KG1 (cell line): ENCODE data around the gene CAMTA1.

Source experiments
- DNase-seq: peaks from one replicate; lab custom pipeline; 2025; lab: John Stamatoyannopoulos, UW

Gene CAMTA1

DNA sequence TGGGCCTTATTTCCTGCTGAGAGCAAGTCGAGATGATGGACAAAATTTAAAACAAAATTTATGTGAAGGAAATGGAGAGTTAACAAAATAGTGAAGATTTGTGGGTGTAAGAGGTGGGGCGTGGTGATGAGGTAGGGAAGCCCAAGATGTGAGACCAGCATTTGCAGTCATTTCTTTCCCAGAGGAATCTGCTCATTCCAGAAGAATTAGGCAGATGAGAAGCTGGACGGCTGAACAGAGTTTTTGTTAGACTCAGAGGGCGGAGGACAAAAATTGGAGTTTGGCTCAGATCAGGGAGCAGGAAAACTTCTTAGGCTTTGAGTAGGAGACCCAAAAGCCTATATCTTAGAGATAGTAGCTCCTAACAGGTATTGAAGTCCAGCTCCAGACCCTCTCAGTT is 65.3 kb downstream of the CAMTA1 start:
- DNase-seq: no peak

DNA sequence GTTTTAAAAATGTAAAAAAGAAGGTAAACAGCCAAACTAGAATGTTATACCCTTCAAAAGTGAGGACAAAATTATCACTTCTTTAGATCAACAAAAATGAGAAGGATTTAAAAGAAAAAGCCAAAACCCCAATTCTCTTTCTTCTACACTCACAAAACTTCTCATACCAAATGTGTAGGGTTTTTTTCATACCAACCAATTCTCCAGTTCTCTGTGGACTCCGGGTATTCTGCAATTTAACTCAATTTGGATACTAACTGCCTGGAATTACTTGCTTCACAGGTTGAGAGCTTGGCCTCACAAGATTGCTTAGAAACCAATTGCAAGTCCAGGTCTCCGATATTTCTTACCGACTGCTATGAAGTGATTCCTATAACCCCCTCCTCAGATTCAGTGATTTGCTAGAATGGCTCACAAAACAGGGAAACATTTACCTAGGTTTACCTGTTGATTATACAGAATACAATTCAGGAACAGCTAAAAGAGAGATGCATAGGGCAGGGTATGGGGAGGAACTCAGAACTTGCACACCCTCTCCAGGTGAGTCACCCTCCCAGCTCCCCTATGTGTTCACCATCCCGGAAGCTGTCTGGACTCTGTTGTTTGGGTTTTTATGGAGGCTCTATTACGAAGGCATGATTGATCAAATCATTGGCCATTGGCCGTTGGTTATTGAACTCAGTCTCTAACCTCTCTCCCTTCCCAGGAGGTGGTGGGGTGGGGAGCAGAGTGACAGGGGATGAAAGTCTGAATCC is 67.1 kb downstream of the CAMTA1 start:
- no peak for DNase-seq

DNA sequence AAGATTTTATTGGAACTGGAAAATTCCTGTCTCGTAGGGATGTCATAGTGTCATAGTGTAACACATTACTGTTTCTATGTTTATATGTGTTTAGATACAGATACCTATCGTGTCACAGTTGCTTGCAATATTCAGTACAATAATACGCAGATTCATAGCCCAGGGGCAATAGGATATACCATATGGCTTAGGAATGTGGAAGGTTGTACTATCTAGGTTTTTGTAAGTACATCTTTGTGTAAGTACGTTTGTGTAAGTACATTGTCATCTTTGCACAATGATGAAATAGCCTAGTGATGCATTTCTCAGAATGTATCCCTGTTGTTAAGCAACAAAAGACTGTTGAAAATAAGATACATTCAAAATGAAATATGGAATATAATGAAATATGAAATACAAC is 68.9 kb downstream of the CAMTA1 start:
- no peak for DNase-seq

DNA sequence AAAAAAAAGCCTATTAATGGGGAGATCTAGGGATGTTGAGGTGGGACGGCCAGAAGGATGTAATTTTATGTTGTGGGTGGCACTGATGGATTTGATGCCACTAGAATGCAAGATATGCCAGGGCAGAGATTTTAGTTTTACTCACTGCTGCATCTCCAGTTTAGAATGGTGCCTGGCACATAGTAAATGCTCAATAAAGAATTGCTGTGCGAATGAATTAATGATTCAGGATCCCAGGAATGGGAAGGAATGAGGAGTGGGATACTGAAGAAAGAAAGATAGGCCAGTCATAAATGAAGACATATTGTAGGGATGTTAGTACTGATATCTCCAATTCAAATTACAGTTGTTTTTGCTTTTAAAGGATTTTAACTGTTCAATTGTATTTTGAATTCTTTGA is 72.6 kb downstream of the CAMTA1 start:
- no peak for DNase-seq

DNA sequence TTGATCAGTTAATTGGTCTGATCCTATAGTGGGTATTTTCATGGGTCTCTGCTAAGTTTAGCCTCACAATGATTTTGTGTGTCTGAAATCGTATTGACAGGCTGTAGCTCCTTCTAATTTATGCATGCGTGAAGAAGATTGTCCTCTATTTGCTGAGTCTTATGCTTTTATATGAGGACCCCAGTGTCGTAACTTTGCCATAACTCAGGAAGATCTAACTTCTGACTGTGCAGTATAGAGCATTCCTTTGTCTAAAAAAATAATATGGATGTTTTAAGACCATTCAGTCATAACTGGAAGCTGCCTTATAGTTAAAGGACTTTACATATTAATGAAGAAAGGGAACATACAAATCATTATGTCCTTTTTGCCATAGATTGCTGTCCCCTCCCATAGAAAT is 73.3 kb downstream of the CAMTA1 start:
- no peak for DNase-seq

DNA sequence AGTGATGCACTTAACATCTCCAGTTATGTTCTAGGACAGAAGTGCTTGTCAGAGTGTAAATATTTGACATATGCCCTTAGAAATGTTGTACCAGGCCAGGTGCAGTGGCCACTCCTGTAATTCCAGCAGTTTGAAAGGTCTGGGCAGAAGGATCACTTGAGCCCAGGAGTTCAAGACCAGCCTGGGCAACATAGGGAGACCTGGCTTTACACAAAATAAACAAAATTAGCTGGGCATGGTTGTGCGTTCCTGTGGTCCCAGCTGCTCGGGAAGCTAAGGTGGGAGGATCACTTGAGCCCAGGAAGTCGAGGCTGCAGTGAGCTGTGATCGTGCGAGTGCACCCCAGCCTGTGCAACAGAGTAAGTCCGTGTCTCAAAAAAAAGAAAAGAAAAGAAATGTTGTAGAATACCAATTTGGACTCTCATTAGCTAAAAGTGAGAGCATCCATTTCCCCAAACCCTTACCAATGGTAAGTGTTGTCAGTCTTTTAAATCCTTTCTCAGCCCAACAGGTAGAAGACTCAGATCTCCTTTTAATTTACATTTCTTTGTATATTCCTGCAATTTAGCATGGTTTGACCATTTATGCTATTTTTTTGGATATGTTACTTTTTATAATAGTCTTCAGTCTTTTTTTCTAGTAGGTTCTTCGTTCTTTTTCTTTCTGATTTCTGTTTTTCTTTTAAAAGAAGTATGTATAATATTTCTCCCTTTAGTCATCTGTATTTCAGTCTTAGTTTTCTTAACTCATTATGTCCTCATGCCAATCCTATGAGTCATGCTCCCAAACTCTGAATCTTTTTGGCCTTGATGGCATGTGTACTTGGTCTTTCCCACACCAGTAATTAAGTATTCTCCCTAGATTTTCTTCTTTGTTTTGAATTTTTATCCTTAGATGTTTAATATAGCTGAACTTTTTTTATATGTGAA is 74.4 kb downstream of the CAMTA1 start:
- no peak for DNase-seq

DNA sequence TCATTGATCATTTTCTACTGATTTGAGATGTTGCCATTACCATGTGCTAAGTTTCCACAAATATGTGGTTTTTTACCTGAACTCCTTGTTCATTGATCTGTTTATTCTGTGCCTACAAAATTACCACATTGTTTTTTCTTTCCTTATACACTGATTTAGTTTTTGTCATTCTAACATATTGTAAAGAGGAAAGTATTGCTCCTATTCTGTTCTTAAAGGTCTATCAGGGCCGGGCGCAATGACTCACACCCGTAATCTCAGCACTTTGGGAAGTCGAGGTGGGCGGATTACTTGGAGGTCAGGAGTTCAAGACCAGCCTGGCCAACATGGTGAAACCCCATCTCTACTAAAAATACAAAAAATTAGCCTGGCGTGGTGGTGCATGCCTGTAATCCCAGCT is 75.1 kb downstream of the CAMTA1 start:
- no peak for DNase-seq

DNA sequence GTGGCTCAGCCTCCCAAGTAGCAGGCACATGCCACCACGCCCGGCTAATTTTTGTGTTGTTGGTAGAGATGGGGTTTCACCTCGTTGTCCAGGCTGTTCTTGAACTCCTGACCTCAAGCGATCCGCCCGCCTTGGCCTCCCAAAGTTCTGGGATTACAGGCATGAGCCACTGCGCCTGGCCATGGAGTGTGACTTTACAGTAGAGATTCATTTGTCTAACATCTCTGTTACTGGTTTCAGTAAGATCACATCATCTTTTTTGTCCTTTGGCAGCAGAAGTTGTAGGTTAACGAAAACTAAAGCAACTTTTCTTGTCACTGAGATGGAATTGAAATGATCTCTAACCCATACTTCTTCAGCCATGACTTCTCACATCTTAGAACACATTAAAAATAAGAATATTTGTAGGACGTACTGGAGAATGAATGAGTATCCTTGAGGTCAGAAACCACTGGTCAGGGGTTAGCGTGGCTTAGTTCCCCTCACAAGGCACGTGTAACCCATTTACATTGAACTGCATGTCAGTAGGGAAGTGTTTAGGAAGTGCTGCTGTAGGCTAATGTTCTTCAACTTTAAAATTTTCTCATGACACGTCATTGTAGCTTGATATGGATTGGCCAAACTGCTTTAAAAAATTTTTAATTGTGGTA is 75.9 kb downstream of the CAMTA1 start:
- no peak for DNase-seq

DNA sequence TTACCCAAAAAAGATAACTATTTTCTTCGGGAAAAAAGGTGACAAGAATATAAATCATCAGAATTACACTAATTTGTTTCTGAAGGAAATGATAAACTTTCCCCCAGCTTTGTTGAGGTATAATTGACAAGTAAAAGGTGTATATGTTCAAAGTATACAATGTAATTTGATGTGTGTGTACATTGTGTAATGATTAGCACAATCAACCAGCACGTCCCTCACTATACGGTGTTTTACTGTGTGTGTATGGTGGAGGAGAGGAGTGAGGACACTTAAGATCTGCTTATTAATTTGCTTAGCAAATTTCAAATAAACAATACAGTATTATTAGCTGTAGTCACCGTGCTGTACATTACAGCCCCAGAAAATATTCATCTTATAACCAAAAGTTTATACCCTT is 77.7 kb downstream of the CAMTA1 start:
- DNase-seq: no peak

DNA sequence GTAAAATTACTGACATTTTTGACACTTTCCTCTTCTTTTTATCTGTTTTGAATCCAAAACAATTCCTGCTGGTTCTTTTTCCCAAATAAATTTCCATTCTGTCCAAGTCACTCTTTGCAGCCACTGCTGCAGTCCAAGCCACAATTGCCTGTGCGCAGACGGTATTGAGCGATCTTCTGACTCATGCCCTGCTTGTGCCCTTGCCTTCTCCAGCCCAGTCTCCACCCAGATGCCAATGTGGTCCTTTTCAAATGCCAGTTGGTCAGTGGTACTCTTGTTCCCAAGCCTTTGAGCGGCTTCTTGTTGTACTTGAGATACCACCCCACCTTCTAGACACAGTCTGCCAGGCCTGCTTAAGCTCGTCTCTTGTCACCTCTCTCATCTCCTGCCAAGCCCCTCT is 78.9 kb downstream of the CAMTA1 start:
- DNase-seq: no peak

DNA sequence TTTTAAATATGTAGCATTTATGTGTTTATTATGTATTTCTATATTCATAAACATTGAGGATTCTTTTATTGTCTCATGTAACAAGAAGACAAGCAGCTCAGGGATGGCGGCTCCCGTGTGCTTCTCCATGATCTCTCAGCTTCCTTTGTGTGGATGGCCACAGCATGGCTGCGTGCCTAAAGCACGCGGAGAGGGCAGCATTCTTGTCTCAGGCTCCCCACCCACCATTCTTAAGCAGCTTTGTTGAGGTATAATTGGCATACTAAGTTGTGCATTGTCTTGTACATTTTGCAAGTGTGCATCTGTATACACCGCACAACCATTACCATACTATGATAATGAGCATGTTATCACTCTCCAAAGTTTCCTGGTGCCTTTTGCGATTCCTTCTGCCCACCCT is 81.6 kb downstream of the CAMTA1 start:
- no peak for DNase-seq

DNA sequence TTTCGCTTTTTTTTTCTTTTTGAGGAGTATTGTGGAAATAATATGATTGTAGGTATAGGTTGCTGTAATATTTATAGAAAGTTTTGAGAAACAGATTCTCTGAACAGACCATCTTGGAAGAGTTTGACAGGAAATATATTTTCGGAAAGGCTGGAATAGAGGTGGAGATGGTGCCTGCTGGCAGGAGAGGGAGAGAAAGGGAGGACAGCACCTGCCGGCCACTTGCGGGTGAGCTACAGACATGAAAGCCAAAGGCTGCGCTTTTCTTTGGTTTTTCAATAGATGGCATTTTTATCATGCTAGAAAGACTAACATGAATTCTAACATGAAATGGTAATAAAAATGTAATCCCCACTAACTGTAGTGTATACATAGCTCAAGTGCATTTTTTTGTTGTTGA is 82.1 kb downstream of the CAMTA1 start:
- no peak for DNase-seq

DNA sequence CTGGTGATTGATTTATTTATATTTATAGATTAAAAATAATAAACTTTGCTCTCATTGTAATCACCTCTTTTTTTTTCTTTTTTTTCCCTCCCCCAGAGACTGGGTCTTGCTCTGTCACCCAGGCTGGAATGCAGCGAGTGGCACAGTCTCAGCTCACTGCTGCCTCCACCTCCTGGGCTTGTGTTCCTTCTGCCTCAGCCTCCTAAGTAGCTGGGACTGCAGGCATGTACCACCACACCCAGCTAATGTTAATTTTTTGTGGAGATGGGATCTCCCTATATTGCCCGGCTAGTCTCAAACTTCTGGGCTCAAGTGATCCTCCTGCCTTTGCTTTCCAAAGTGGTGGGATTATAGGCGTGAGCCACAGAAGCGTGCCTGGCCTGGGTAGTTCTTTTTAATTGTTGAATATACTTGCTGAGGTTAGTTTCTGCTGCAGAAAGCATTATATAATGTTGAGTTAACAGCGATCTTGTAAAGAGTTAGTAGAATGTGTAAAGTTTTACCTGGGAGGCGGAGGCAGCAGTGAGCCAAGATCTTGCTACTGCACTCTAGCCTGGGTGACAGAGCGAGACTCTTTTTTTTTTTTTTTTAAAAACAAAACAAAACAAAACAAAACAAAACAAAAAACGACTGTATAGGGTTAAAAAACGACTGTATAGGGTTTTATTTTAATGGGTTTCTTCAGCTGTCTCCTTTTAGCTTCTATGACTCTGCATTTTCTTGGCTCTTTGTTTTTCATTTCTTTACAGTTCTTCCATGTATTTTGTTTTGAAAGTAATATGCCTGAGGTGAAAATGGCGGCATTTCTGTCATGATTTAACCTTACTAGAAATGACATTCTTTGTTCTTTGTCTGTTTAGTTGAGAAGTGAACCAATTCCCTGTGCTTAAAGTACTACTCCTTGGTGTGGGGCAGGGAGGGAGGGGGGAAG is 82.7 kb downstream of the CAMTA1 start:
- no peak for DNase-seq

DNA sequence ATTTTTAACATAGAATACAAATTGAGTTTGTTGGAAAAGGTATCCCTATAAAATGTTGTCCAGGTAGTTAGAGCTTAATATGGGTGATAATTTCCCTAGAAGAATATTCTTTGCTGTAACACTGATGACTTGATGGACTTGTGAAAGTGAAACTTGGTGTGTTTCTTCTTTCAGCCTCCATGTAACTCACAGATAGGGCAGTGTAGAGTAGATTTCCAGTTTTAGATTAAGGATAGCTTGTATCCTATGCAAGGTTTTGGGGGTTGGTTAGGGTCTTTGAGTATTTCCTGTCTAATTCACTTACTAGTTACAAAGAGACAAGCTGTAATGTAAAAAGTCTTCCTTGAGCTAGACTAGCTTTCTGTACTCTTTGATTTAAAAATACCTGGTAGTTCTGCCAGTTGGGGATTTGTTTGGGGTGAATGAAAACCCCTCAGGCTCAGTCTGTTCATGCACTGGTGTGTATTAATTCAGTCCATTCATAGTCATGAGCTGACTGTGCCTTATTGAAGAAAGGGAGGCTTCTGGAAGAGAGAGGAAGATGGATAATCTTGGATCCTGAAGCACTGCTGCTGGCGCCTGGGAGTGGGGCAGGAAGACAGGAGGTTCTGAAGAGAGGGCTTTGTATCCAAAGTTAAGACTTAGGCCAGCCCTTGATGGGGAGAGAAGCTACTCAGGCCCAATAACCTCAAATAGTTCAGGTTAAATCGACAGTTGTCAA is 83.6 kb downstream of the CAMTA1 start:
- no peak for DNase-seq

DNA sequence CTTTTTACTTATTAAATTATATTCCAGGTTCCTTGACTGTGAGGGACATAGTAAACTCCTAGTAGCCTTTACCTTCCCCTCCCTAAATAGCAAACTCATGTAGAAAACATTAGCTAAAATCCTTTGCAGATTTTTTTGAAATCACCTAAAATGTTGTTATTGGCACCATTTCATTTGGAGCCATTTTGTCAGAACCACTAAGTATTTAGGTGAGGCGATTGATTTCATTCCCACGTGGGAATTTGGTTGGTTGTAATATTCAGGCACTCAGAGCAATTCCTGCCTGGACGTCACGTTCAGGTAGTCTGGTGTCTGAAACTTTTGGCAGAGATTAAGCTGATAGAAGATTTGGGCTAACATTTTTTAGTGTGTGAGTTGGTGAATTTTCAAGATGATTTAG is 84.3 kb downstream of the CAMTA1 start:
- DNase-seq: no peak

DNA sequence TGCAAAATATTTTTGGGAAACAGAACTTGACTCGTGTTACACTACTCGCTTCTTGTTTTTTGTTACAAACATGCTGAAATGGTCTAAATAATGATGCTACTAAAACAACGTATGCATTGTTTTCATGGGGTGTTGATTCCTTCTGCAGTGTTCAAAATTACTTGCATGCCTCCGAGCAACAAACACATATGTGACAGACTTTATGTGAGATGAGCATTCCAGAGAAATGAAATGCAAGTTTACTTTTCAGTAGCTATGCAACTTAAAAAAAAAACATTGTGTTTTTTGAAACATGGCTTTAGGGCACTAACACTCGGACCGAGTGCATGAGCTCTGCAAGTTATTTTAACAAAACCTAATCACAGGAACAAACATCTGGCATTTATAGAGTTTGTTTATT is 84.8 kb downstream of the CAMTA1 start:
- DNase-seq: no peak

DNA sequence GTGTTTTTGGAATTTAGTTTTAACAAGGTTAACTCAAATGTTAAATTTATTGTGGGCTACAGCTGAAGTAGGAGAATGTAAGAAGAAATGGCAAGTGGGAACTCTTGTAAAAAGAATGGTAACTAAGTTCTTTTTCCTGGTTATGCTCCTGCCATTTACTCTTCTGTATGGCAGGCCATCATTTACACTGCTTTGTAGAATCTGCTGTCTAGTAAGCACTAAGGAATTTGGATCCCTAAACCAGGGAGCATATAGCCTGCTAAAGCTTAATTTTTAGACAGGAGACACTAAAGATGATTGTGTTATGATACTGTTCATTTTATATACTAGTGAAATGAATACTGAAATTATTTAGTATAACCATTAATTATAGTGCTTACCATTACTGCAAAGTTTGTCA is 85.3 kb downstream of the CAMTA1 start:
- no peak for DNase-seq

DNA sequence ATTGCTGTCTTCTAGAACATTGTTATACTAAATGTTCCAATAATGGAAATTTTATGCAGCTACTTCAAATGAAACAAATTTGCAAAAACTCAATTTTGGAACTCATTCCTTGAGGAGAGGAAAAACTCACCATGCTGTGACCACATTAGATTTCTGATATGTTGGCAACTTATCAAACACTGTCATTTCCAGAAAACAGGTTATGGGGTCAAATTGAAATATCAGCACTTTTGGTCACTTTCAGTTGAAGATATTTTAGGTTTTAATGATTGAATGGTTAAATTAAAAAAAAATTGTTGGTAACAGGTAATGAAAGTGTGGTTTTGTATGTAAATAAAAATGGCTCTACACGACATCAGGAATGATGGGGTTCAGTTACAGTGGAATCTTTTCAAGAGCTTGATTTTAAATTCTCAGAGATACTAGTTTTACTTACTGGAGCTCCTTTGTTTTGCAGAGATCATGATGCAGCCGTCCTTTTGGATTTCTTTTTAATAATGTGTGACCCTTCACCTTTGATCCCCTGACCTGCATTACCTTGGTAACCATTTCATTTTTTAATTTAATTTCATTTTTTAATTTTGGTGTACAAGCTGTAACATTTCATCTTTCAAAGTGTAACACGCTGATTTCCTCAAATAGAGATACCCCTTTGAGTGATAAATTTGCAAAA is 86.2 kb downstream of the CAMTA1 start:
- DNase-seq: no peak

DNA sequence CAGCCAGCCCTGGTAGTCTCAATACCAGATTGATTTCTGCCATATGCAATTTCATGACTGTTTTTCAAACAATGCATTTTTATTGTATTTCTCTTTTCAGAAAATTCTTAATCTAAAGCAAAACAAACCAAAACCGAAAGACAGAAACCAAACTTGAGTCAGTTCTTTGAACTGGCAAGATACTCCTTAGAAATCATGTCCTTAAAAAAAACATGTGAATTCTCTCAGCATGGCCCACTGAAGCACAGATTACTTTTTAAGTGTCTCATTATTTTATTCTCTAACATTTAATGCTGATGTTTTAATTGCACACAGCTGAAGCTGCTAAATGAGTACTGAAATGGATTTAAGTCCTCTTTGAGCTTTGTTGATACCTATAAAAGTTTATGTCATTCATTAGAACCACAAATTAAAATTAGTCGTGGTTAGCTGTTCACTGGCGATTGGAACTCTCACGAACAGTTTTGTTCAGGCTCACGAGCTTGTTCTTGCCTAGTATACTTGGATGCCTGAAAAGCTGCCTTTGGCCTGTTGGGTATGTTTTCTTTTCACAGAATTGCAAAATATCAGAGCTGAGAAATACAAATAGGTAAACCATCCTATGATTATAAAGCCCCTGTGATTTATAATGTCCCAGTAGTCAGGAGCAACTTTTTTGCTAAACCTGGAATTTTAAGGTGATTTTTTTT is 87.5 kb downstream of the CAMTA1 start:
- DNase-seq: no peak
